Measurements from ENCODE around the gene MINDY3.
A peak's percentile ranks its signal among the peaks of the same experiment; 100 is the strongest.

MINDY3 gene

GRCh38 chr10:15742102-15742501 is 118.2 kb downstream of the MINDY3 start:
- H2BK5ac ChIP-seq (ENCODE audit: low read depth, low read length, poor library complexity): no peak overlapping the region
- no peaks in the 10 kb centered on the region for H3K36me3 ChIP-seq (ENCODE audit: control insufficient read depth in 1 of 2, insufficient read depth in 2 of 2, low read length in 2 of 2)
- no peak overlapping the region for H3K4me3 ChIP-seq (ENCODE audit: low read depth, low read length)
- H4K8ac ChIP-seq (ENCODE audit: low read depth, low read length): no peak overlapping the region
- H3K79me1 ChIP-seq (ENCODE audit: low read length): no peaks in the 10 kb centered on the region
- no peak overlapping the region for H2BK12ac ChIP-seq (ENCODE audit: low read length)
- H2AFZ ChIP-seq (ENCODE audit: insufficient read depth, low read length, poor library complexity): no peak overlapping the region
- H2BK120ac ChIP-seq (ENCODE audit: insufficient read depth, low read length, poor library complexity): no peak overlapping the region
- H3K4me1 ChIP-seq (ENCODE audit: control insufficient read depth in 1 of 2, insufficient read depth in 2 of 2, low read length in 2 of 2): peaks cover 3 to 4% of the 10 kb centered on the region in 2 experiments
- no peak overlapping the region for H3K9ac ChIP-seq (ENCODE audit: low read length)
- no peak overlapping the region for H3K14ac ChIP-seq (ENCODE audit: low read length)
- no peak overlapping the region for H4K12ac ChIP-seq (ENCODE audit: low read depth, low read length)
- no peaks in the 10 kb centered on the region for H3K27me3 ChIP-seq (ENCODE audit: insufficient read depth, low read length)
- no peak overlapping the region for H3K18ac ChIP-seq (ENCODE audit: low read length)
- no peak overlapping the region for H4K91ac ChIP-seq (ENCODE audit: low read depth, low read length)
- H3K23ac ChIP-seq (ENCODE audit: low read length): no peak overlapping the region
- H3K4me2 ChIP-seq (ENCODE audit: low read length): no peak overlapping the region
- no peak overlapping the region for H2AK5ac ChIP-seq (ENCODE audit: low read length)
- H3K79me2 ChIP-seq (ENCODE audit: control insufficient read depth, insufficient read depth, low read length, poor library complexity): no peaks in the 10 kb centered on the region
- H3K4ac ChIP-seq (ENCODE audit: low read depth, low read length): no peak overlapping the region
- no CpG with 5 or more reads among the region's 5 CpGs for WGBS (ENCODE audit: extremely low coverage, insufficient coverage, insufficient read length)
- no peak for DNase-seq
- H3K27ac ChIP-seq (ENCODE audit: low read depth, low read length): no peak overlapping the region
- peaks cover 2% of the 10 kb centered on the region for H3K9me3 ChIP-seq (ENCODE audit: insufficient read depth, low read depth, low read length)

DNA sequence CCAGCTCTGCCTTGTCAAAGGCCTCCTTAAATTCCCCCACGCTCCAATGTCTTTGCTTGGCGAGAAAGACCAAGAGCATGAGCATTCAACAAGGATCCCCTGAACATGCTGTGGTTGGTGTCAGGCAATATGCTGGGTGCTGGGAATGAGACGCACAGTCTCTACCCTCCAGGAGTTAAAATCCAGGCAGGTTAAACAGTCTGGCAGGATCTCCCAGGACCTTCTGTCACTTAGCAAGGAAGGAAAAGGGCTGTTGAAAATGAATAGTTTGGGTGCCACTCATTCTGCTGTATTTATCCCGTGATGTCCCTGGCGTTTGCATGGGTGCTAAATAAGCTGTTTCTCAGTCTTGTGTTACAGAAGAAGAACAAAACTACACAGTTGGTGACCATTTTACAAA is 118.7 kb downstream of the MINDY3 start:
- H3K27ac ChIP-seq (ENCODE audit: low read depth, low read length): no peak overlapping the region
- no peak overlapping the region for H3K18ac ChIP-seq (ENCODE audit: low read length)
- no peak overlapping the region for H3K4me3 ChIP-seq (ENCODE audit: low read depth, low read length)
- peaks cover 3 to 4% of the 10 kb centered on the region in 2 experiments for H3K4me1 ChIP-seq (ENCODE audit: control insufficient read depth in 1 of 2, insufficient read depth in 2 of 2, low read length in 2 of 2)
- no peak overlapping the region for H3K9ac ChIP-seq (ENCODE audit: low read length)
- no peaks in the 10 kb centered on the region for H3K36me3 ChIP-seq (ENCODE audit: control insufficient read depth in 1 of 2, insufficient read depth in 2 of 2, low read length in 2 of 2)
- WGBS (ENCODE audit: extremely low coverage, insufficient coverage, insufficient read length): no CpG with 5 or more reads among the region's 5 CpGs
- H3K9me3 ChIP-seq (ENCODE audit: insufficient read depth, low read depth, low read length): peaks cover 2% of the 10 kb centered on the region
- H2BK12ac ChIP-seq (ENCODE audit: low read length): no peak overlapping the region
- no peak overlapping the region for H4K8ac ChIP-seq (ENCODE audit: low read depth, low read length)
- no peak overlapping the region for H3K14ac ChIP-seq (ENCODE audit: low read length)
- no peak overlapping the region for H3K4ac ChIP-seq (ENCODE audit: low read depth, low read length)
- H2BK120ac ChIP-seq (ENCODE audit: insufficient read depth, low read length, poor library complexity): no peak overlapping the region
- DNase-seq: no peak
- H2AK5ac ChIP-seq (ENCODE audit: low read length): no peak overlapping the region
- H3K79me2 ChIP-seq (ENCODE audit: control insufficient read depth, insufficient read depth, low read length, poor library complexity): no peaks in the 10 kb centered on the region
- H3K79me1 ChIP-seq (ENCODE audit: low read length): no peaks in the 10 kb centered on the region
- H2AFZ ChIP-seq (ENCODE audit: insufficient read depth, low read length, poor library complexity): no peak overlapping the region
- no peak overlapping the region for H3K4me2 ChIP-seq (ENCODE audit: low read length)
- H4K12ac ChIP-seq (ENCODE audit: low read depth, low read length): no peak overlapping the region
- no peaks in the 10 kb centered on the region for H3K27me3 ChIP-seq (ENCODE audit: insufficient read depth, low read length)
- H3K23ac ChIP-seq (ENCODE audit: low read length): no peak overlapping the region
- H4K91ac ChIP-seq (ENCODE audit: low read depth, low read length): no peak overlapping the region
- H2BK5ac ChIP-seq (ENCODE audit: low read depth, low read length, poor library complexity): no peak overlapping the region

DNA sequence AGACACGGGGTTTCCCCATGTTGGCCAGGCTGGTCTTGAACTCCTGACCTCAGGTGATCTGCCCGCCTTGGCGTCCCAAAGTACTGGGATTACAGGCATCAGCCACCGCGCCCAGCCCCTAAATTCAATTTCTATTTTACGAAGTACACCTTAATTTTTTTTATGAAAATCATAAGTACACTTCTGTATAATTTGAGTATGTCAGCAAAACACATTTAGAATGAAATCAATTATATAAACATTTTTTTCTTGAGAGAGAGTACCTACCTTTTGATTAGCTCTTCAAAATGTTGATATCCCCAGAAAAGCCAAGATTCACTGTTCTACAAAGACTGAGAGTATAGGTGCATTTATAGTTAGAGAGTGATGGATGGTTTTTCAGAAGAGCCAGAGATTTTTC is 120.0 kb downstream of the MINDY3 start:
- Histone ChIP-seq H4K8ac (ENCODE audit: low read depth, low read length) (no peak overlapping the region), H3K79me1 (ENCODE audit: low read length) (no peaks in the 10 kb centered on the region), H2BK120ac (ENCODE audit: insufficient read depth, low read length, poor library complexity) (no peak overlapping the region), H4K12ac (ENCODE audit: low read depth, low read length) (no peak overlapping the region), H2BK5ac (ENCODE audit: low read depth, low read length, poor library complexity) (no peak overlapping the region), H3K4me3 (ENCODE audit: low read depth, low read length) (no peak overlapping the region), H2AK5ac (ENCODE audit: low read length) (no peak overlapping the region), H3K18ac (ENCODE audit: low read length) (no peak overlapping the region), H3K36me3 (ENCODE audit: control insufficient read depth in 1 of 2, insufficient read depth in 2 of 2, low read length in 2 of 2) (no peaks in the 10 kb centered on the region), H3K4ac (ENCODE audit: low read depth, low read length) (no peak overlapping the region), H4K91ac (ENCODE audit: low read depth, low read length) (no peak overlapping the region), H2AFZ (ENCODE audit: insufficient read depth, low read length, poor library complexity) (no peak overlapping the region), H3K23ac (ENCODE audit: low read length) (no peak overlapping the region), H3K4me1 (ENCODE audit: control insufficient read depth in 1 of 2, insufficient read depth in 2 of 2, low read length in 2 of 2) (peaks cover 3 to 4% of the 10 kb centered on the region in 2 experiments), H3K14ac (ENCODE audit: low read length) (no peak overlapping the region), H3K9ac (ENCODE audit: low read length) (no peak overlapping the region), H2BK12ac (ENCODE audit: low read length) (no peak overlapping the region), H3K9me3 (ENCODE audit: insufficient read depth, low read depth, low read length) (peaks cover 2% of the 10 kb centered on the region), H3K27ac (ENCODE audit: low read depth, low read length) (no peak overlapping the region), H3K27me3 (ENCODE audit: insufficient read depth, low read length) (no peaks in the 10 kb centered on the region), H3K79me2 (ENCODE audit: control insufficient read depth, insufficient read depth, low read length, poor library complexity) (no peaks in the 10 kb centered on the region), H3K4me2 (ENCODE audit: low read length) (no peak overlapping the region)
- no CpG with 5 or more reads among the region's 6 CpGs for WGBS (ENCODE audit: extremely low coverage, insufficient coverage, insufficient read length)
- DNase-seq: no peak

DNA sequence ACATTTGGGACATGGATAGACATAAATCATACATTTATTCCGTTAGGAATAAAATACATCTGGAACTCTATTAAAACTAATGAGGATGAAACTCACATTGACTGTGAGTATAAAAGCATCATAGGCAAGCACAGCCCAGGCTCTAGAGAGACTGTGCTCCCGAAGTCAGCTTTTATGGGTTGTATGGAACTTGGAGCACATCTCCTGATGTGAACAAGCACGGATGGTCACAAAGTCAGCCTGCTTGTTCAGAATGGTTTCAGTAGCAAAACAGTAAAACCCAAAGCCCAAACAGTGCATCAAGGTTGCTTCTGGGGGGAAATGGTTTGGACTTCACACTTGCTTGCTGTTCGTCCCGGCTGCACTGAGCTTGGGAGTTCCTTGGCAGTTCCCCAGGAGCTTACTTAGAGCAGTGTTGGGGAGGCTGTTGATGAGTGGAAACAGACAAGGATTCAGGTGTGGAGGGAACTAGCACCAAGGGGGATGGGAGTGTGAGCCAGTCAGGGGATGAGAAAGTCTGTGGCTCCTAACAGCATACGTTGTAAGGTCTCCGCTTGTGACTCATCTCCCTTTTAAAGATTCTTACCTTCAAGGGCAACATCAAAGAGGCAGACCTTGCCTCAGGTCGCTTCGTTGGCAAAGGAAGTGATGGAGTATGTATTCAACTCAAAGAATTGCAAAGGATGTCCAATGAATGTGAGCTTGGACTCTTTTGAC is 120.9 kb downstream of the MINDY3 start:
- Histone ChIP-seq H3K79me1 (ENCODE audit: low read length) (no peaks in the 10 kb centered on the region), H2BK5ac (ENCODE audit: low read depth, low read length, poor library complexity) (no peak overlapping the region), H2BK120ac (ENCODE audit: insufficient read depth, low read length, poor library complexity) (no peak overlapping the region), H3K9ac (ENCODE audit: low read length) (no peak overlapping the region), H3K14ac (ENCODE audit: low read length) (no peak overlapping the region), H3K27ac (ENCODE audit: low read depth, low read length) (no peak overlapping the region), H3K27me3 (ENCODE audit: insufficient read depth, low read length) (no peaks in the 10 kb centered on the region), H2AK5ac (ENCODE audit: low read length) (no peak overlapping the region), H3K18ac (ENCODE audit: low read length) (no peak overlapping the region), H2AFZ (ENCODE audit: insufficient read depth, low read length, poor library complexity) (no peak overlapping the region), H3K79me2 (ENCODE audit: control insufficient read depth, insufficient read depth, low read length, poor library complexity) (no peaks in the 10 kb centered on the region), H3K23ac (ENCODE audit: low read length) (no peak overlapping the region), H3K4me3 (ENCODE audit: low read depth, low read length) (no peak overlapping the region), H3K36me3 (ENCODE audit: control insufficient read depth in 1 of 2, insufficient read depth in 2 of 2, low read length in 2 of 2) (no peaks in the 10 kb centered on the region), H3K4me2 (ENCODE audit: low read length) (peak overlapping the region; percentile 16), H3K4ac (ENCODE audit: low read depth, low read length) (no peak overlapping the region), H3K9me3 (ENCODE audit: insufficient read depth, low read depth, low read length) (peaks cover 2% of the 10 kb centered on the region), H4K12ac (ENCODE audit: low read depth, low read length) (no peak overlapping the region), H2BK12ac (ENCODE audit: low read length) (no peak overlapping the region), H4K91ac (ENCODE audit: low read depth, low read length) (no peak overlapping the region), H3K4me1 (ENCODE audit: control insufficient read depth in 1 of 2, insufficient read depth in 2 of 2, low read length in 2 of 2) (peaks cover 3 to 4% of the 10 kb centered on the region in 2 experiments), H4K8ac (ENCODE audit: low read depth, low read length) (no peak overlapping the region)
- no peak for DNase-seq
- WGBS (ENCODE audit: extremely low coverage, insufficient coverage, insufficient read length): no CpG with 5 or more reads among the region's 9 CpGs
